ENCODE data around the gene LIMS2. TPM values are rescaled to one million over a fixed set of nuclear protein-coding genes. Genes with fewer than 3 reads are reported as not detected.

Gene LIMS2
- total RNA-seq, 1 donor from 2014 or later: 8.2 TPM

GRCh38 chr2:127664895-127665225 lies 10.5 kb downstream of the LIMS2 start:
- Mint-ChIP-seq H3K4me1 (ENCODE audit: low read depth) (peaks cover 1% of the 10 kb centered on the region), H3K4me3 (ENCODE audit: low read depth) (no peak overlapping the region), H3K27me3 (ENCODE audit: low read depth) (peaks cover 65% of the 10 kb centered on the region), H3K36me3 (ENCODE audit: low read depth) (no peaks in the 10 kb centered on the region), H3K27ac (no peak overlapping the region), H3K9me3 (no peaks in the 10 kb centered on the region)
- no peak for DNase-seq (ENCODE audit: low spot score)
- intact Hi-C loops (cut with micrococcal nuclease): no loop called here

DNA sequence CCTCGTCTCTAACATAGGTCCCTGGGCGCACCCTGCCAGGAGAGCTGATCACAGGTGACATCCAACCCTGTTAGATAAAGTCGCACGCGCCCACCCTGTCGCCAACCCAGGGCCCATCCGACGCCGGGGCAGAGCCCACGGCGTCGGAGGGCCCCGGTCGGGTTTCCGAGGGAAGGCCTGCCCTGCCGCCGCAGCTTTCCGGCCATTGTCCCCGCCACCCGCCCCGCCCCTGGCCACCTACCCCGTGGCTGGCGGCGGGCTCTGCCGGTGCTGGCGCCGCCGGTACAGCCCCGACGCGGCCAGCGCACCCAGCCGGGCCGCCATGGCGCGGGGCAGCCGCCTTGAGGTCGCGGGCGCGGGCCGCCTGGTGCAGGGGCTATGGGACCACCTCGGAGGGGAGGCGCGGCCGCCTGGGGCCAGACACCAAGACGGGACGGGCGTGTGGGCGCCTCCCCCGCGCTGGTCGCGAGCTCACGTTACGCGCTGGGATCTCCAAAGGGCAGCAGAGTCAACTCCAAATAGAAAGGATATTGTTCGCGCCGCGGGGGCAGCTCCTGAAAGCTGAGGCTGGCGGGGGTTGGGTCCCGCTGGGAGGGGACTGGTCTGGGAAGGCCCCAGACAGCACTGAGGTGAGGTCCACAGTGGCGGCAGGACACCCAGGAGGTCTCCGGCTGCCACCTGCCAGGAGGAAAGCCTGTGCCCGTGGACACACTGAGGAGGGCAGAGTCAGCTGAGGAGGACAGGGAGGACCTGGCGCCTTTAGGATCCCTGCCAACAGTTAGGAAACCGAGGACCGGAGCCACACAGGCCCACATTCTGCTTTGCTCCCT lies 11.1 kb downstream of the LIMS2 start:
- peaks cover 62% of the 10 kb centered on the region for H3K27me3 Mint-ChIP-seq (ENCODE audit: low read depth)
- H3K4me3 Mint-ChIP-seq (ENCODE audit: low read depth): no peak overlapping the region
- intact Hi-C loops (cut with micrococcal nuclease): no loop called here
- H3K9me3 Mint-ChIP-seq: no peaks in the 10 kb centered on the region
- H3K27ac Mint-ChIP-seq: no peak overlapping the region
- no peak for DNase-seq (ENCODE audit: low spot score)
- H3K36me3 Mint-ChIP-seq (ENCODE audit: low read depth): no peaks in the 10 kb centered on the region
- H3K4me1 Mint-ChIP-seq (ENCODE audit: low read depth): peaks cover 3% of the 10 kb centered on the region

GRCh38 chr2:127663566-127664064 lies 11.7 kb downstream of the LIMS2 start:
- peaks cover 58% of the 10 kb centered on the region for H3K27me3 Mint-ChIP-seq (ENCODE audit: low read depth)
- no peaks in the 10 kb centered on the region for H3K9me3 Mint-ChIP-seq
- H3K4me1 Mint-ChIP-seq (ENCODE audit: low read depth): peaks cover 3% of the 10 kb centered on the region
- H3K4me3 Mint-ChIP-seq (ENCODE audit: low read depth): no peak overlapping the region
- intact Hi-C loops (cut with micrococcal nuclease): no loop called here
- H3K27ac Mint-ChIP-seq: no peak overlapping the region
- no peak for DNase-seq (ENCODE audit: low spot score)
- no peaks in the 10 kb centered on the region for H3K36me3 Mint-ChIP-seq (ENCODE audit: low read depth)

GRCh38 chr2:127662937-127663565 lies 12.3 kb downstream of the LIMS2 start:
- H3K27me3 Mint-ChIP-seq (ENCODE audit: low read depth): peaks cover 58% of the 10 kb centered on the region
- no peak for DNase-seq (ENCODE audit: low spot score)
- no peaks in the 10 kb centered on the region for H3K36me3 Mint-ChIP-seq (ENCODE audit: low read depth)
- intact Hi-C loops (cut with micrococcal nuclease): no loop called here
- H3K9me3 Mint-ChIP-seq: no peaks in the 10 kb centered on the region
- H3K4me3 Mint-ChIP-seq (ENCODE audit: low read depth): no peak overlapping the region
- H3K27ac Mint-ChIP-seq: no peak overlapping the region
- H3K4me1 Mint-ChIP-seq (ENCODE audit: low read depth): peaks cover 3% of the 10 kb centered on the region

DNA sequence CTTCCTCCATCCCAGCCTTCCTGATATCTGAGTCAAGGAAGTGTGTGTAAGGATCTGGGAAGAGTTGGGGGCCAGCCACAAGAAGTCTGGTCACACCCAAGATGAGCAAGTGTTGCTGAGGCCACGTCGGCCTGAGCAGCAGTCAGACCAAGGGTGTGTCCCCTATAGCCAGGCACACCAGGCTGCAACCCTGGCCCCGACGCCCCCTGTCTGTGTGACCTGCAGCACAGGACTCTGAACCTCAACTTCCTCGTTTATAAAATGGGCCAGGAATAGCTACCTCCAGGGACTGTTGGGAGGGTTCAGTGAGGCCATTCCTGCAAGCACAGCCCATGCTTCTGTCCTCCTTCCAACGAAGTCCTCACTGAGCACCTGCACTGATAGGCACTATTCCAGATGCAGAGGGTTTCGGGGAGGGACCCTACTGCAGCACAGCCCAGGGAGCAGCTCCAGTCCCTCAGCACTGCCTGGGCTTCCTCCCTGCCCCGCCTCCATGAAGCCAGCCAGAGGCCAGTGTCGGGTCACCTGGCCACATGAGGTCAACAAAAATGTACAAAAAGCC lies 13.3 kb downstream of the LIMS2 start:
- Mint-ChIP-seq H3K9me3 (no peaks in the 10 kb centered on the region), H3K4me1 (ENCODE audit: low read depth) (peaks cover 3% of the 10 kb centered on the region), H3K27ac (no peak overlapping the region), H3K4me3 (ENCODE audit: low read depth) (no peak overlapping the region), H3K36me3 (ENCODE audit: low read depth) (no peaks in the 10 kb centered on the region), H3K27me3 (ENCODE audit: low read depth) (peaks cover 53% of the 10 kb centered on the region)
- intact Hi-C loops (cut with micrococcal nuclease): no loop called here
- no peak for DNase-seq (ENCODE audit: low spot score)

- Mint-ChIP-seq H3K9me3 (no peaks in the 10 kb centered on the region), H3K4me3 (ENCODE audit: low read depth) (no peak overlapping the region), H3K36me3 (ENCODE audit: low read depth) (no peaks in the 10 kb centered on the region), H3K27me3 (ENCODE audit: low read depth) (peaks cover 44% of the 10 kb centered on the region), H3K27ac (no peak overlapping the region), H3K4me1 (ENCODE audit: low read depth) (peaks cover 3% of the 10 kb centered on the region)
- DNase-seq (ENCODE audit: low spot score): no peak
- intact Hi-C loops (cut with micrococcal nuclease): no loop called here
Measured at GRCh38 chr2:127661072-127661649, 14.2 kb downstream of the LIMS2 start.

DNA sequence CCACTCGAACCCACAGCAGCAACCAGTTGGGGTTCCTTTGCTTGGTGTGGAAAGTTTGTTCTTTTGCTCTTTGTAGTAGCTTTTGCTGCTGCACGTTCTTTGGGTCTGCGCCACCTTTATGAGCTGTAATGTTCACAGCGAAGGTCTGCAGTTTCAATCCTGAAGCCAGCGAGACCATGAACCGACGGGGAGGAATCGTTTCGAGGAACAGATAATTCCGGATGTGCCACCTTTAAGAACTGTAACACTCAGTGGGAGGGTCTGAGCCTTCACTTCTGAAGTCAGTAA lies 15.1 kb downstream of the LIMS2 start:
- no peaks in the 10 kb centered on the region for H3K9me3 Mint-ChIP-seq
- intact Hi-C loops (cut with micrococcal nuclease): no loop called here
- no peak overlapping the region for H3K4me3 Mint-ChIP-seq (ENCODE audit: low read depth)

DNA sequence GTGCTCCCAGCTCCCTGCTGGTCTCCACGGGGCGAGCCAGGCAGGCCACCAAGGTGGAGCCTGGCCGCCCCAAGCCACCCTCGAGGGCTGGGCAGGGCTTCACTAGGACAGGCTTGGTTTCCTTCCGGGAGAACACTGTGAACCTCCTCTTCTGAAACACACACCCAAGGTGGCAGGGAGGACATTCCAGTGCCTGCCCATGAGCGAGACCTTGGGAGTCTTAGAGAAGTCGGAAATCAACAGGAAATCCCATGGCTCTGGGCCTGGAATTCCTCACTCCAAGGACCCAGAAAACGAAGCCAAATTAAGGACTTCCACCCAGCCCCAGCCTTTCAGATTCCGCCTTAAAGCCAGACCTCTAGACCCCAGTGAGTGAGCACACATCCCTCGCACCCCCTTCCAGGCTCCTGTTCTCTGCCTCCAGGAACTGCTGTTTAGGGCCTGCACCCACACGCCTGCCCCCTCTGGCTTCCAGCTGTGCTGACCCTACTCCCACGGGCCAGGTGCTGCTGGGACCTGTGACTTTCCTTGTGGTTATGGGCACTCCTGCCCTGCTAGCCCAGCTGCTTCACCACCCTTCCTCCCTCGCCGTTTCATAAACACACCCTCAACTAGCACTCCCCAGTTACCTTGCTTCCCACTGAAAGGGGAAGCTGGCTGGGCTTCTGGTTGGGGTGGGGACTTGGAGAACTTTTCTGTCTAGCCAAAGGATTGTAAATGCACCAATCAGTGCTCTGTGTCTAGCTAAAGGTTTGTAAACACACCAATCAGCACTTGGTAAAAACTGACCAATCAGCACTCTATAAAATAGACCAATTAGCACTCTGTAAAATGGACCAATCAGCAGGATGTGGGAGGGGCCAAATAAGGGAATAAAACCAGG lies 15.7 kb downstream of the LIMS2 start:
- intact Hi-C loops (cut with micrococcal nuclease): no loop called here
- Mint-ChIP-seq H3K4me3 (ENCODE audit: low read depth) (no peak overlapping the region), H3K36me3 (ENCODE audit: low read depth) (no peaks in the 10 kb centered on the region), H3K27me3 (ENCODE audit: low read depth) (peaks cover 29% of the 10 kb centered on the region), H3K4me1 (ENCODE audit: low read depth) (peaks cover 3% of the 10 kb centered on the region), H3K27ac (no peak overlapping the region), H3K9me3 (no peaks in the 10 kb centered on the region)
- DNase-seq (ENCODE audit: low spot score): no peak

More for the DNA sequence above, 15.1 kb downstream of the LIMS2 start:
- DNase-seq (ENCODE audit: low spot score): no peak
- H3K36me3 Mint-ChIP-seq (ENCODE audit: low read depth): no peaks in the 10 kb centered on the region
- H3K27ac Mint-ChIP-seq: no peak overlapping the region
- peaks cover 3% of the 10 kb centered on the region for H3K4me1 Mint-ChIP-seq (ENCODE audit: low read depth)
- H3K27me3 Mint-ChIP-seq (ENCODE audit: low read depth): peaks cover 35% of the 10 kb centered on the region

DNA sequence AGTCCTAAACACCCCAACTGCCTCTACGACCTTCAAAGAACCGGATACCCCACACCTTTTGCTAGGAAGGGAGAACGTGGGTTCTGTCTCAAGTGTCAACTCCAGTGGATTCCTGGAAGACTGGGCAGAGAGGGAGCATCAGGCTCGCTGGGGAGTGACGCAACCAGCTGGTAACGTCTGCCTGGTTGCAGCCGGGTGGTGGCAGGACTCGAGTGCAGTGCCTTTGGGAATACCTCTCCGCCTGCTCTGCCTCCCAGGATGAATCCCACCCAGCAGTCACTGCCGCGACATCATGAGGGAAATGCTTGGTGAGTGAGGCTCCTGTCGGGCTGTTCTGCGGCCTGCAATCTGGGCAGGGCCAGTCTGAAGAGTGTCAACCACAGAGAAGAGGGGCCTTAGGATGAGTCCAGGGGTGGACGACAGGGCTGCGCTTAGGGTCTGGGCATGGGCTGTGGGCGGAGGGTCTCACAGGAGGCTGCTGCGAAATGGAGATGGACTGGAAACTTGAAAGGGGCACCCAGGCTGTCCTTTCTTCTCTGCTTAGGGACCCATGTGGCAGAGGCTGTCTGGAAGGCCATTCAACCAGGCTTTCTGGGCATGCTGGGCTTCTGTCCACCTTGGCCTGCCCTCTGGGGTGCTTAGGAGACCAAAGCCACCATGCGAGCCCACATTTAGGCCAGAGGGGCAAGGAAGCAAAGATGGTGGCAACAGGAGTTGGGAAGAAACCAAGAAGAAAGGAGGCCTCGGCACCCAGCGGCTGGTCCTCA lies 16.5 kb downstream of the LIMS2 start:
- no peak for DNase-seq (ENCODE audit: low spot score)
- no peaks in the 10 kb centered on the region for H3K9me3 Mint-ChIP-seq
- H3K4me1 Mint-ChIP-seq (ENCODE audit: low read depth): peaks cover 3% of the 10 kb centered on the region
- H3K27ac Mint-ChIP-seq: no peak overlapping the region
- no peaks in the 10 kb centered on the region for H3K36me3 Mint-ChIP-seq (ENCODE audit: low read depth)
- H3K4me3 Mint-ChIP-seq (ENCODE audit: low read depth): no peak overlapping the region
- peaks cover 25% of the 10 kb centered on the region for H3K27me3 Mint-ChIP-seq (ENCODE audit: low read depth)
- intact Hi-C loops (cut with micrococcal nuclease): no loop called here

DNA sequence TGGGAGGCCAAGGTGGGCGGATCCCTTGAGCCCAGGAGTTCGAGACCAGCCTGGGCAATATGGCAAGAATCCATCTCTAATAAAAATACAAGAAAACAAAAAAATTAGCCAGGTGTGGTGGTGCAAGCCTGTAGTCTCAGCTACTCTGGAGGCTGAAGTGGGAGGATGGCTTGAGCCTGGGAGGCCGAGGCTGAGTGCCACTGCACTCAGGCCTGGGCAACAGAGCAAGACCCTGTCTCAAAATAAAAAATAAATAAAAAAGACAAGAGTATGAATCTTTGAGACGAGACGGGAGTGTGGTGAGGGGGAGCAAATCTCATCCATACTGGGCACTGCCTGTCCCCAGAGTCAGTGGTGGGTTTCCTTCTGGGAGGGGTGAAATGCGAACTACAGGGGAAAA lies 17.2 kb downstream of the LIMS2 start:
- intact Hi-C loops (cut with micrococcal nuclease): no loop called here
- no peaks in the 10 kb centered on the region for H3K9me3 Mint-ChIP-seq
- H3K27ac Mint-ChIP-seq: no peak overlapping the region
- H3K27me3 Mint-ChIP-seq (ENCODE audit: low read depth): peaks cover 18% of the 10 kb centered on the region
- DNase-seq (ENCODE audit: low spot score): no peak
- no peak overlapping the region for H3K4me3 Mint-ChIP-seq (ENCODE audit: low read depth)
- H3K4me1 Mint-ChIP-seq (ENCODE audit: low read depth): peaks cover 3% of the 10 kb centered on the region
- no peaks in the 10 kb centered on the region for H3K36me3 Mint-ChIP-seq (ENCODE audit: low read depth)

- Mint-ChIP-seq H3K27ac (no peak overlapping the region), H3K27me3 (ENCODE audit: low read depth) (peaks cover 12% of the 10 kb centered on the region), H3K4me1 (ENCODE audit: low read depth) (peaks cover 3% of the 10 kb centered on the region), H3K36me3 (ENCODE audit: low read depth) (no peaks in the 10 kb centered on the region), H3K9me3 (no peaks in the 10 kb centered on the region), H3K4me3 (ENCODE audit: low read depth) (no peak overlapping the region)
- DNase-seq (ENCODE audit: low spot score): no peak
- intact Hi-C loops (cut with micrococcal nuclease): no loop called here
Measured at GRCh38 chr2:127657232-127657595, 18.1 kb downstream of the LIMS2 start.
